Measurements from ENCODE around the gene EFCC1.

- TF ChIP-seq CTCF (IDR thresholded peaks at IDR 0.05; ENCODE audit: low read depth, low read length): no peak
- no peak for TF ChIP-seq EZH2phosphoT487 (IDR thresholded peaks at IDR 0.05; ENCODE audit: low read depth)
Measured at GRCh38 chr3:128965280-128965679, 35.8 kb upstream of the EFCC1 start.
